K562 (cell line): ENCODE data around the gene B4GALNT4. TPM values are rescaled to one million over a fixed set of nuclear protein-coding genes. Genes with fewer than 3 reads are reported as not detected.

ENCODE experiments used
- ARID1B ChIP-seq: fragments of 450-650 bp; IDR thresholded peaks from 2 replicates; pipeline ENCODE4 v1.6.1; 2016; ENCODE audit warnings: antibody characterized with exemption, mild to moderate bottlenecking, inconsistent platforms
- CBX5 ChIP-seq: IDR thresholded peaks from 2 replicates; pipeline ENCODE4 v1.6.1; 2014; ENCODE audit warnings: low read depth, borderline replicate concordance
- CCAR2 ChIP-seq: fragments of 200-400 bp; formaldehyde crosslinking; IDR thresholded peaks from 2 replicates; pipeline ENCODE4 v1.6.1; 2017; ENCODE audit warnings: mild to moderate bottlenecking, low read depth, low read length
- CREBBP ChIP-seq: IDR thresholded peaks from one replicate; pipeline ENCODE4 v1.6.1; 2012; ENCODE audit warnings: low read depth, mild to moderate bottlenecking, control low read depth, inconsistent platforms, low read length
- EGR1 ChIP-seq: fragments of 450-650 bp; conservative IDR thresholded peaks from 2 replicates; pipeline ENCODE4 v1.6.1; 2017; ENCODE audit warnings: mild to moderate bottlenecking
- GATAD2B ChIP-seq: fragments of 450-650 bp; IDR thresholded peaks from 2 replicates; pipeline ENCODE4 v1.6.1; 2017; ENCODE audit warnings: mild to moderate bottlenecking, borderline replicate concordance
- HSF4 ChIP-seq: fragments of 250-450 bp; sonication (Bioruptor Pico); IDR thresholded peaks from 2 replicates; pipeline ENCODE4 v2.1.2; 2022; ENCODE audit warnings: mild to moderate bottlenecking, moderate library complexity, borderline replicate concordance
- KDM5B ChIP-seq: fragments of 200-600 bp; sonication (generic); IDR thresholded peaks from 2 replicates; pipeline ENCODE4 v1.6.1; 2012; ENCODE audit warnings: low read depth, mild to moderate bottlenecking, moderate library complexity, low read length, control low read depth, inconsistent platforms; ENCODE audit not compliant: insufficient replicate concordance
- MYC ChIP-seq, 2 experiments: fragments of 250-450 bp in 1 of 2; sonication (Bioruptor Pico) in 1 of 2; IDR thresholded peaks; 2 replicates each; pipeline versions ENCODE4 v1.5.1 to v1.6.1; 2012 to 2021; ENCODE audit warnings: low read depth in 2 of 2, borderline replicate concordance in 1 of 2, improper control_type of control experiment in 1 of 2, low read length in 1 of 2, mild to moderate bottlenecking in 1 of 2, moderate library complexity in 1 of 2
- NR2C1 ChIP-seq, 2 experiments: fragments of 450-650 bp; IDR thresholded peaks; 2 replicates each; pipeline ENCODE4 v1.6.1; 2017; ENCODE audit warnings: mild to moderate bottlenecking in 2 of 2, antibody characterized with exemption in 1 of 2, inconsistent platforms in 1 of 2, missing compliant biosample characterization in 1 of 2, missing genetic modification characterization in 1 of 2
- NR2F6 ChIP-seq: fragments of 450-650 bp; formaldehyde crosslinking; IDR thresholded peaks from 2 replicates; pipeline ENCODE4 v1.4.0; 2020; ENCODE audit warnings: mild to moderate bottlenecking
- RNF2 ChIP-seq: sonication (generic); IDR thresholded peaks from 2 replicates; pipeline ENCODE4 v1.6.1; 2016
- U2AF1 ChIP-seq: fragments of 200-400 bp; formaldehyde crosslinking; optimal IDR thresholded peaks from 2 replicates; pipeline ENCODE3; 2017; ENCODE audit warnings: mild to moderate bottlenecking, low read depth, low read length, moderate library complexity
- YY1 ChIP-seq, 3 experiments: IDR thresholded peaks; 2 replicates each; pipeline ENCODE4 v1.6.1; 2011; ENCODE audit warnings: low read length in 2 of 3, mild to moderate bottlenecking in 2 of 3, moderate library complexity in 2 of 3, borderline replicate concordance in 1 of 3, control low read depth in 1 of 3, low read depth in 1 of 3; ENCODE audit not compliant: insufficient read depth in 3 of 3, insufficient replicate concordance in 2 of 3, control insufficient read depth in 1 of 3, insufficient read length in 1 of 3; ENCODE audit errors: extremely low read depth in 1 of 3
- ZKSCAN3 ChIP-seq: fragments of 250-450 bp; sonication (Bioruptor Pico); IDR thresholded peaks from 2 replicates; pipeline ENCODE4 v1.4.0; 2020
- ZNF830 ChIP-seq: fragments of 250-450 bp; sonication (Bioruptor Pico); IDR thresholded peaks from 2 replicates; pipeline ENCODE4 v1.5.0; 2021; ENCODE audit warnings: mild to moderate bottlenecking
- polyA plus RNA-seq, 8 experiments: library from polyadenylated mRNA; depleted of rRNA in 4 of 8; stranded (reverse) in 5 of 8; unstranded in 3 of 8; fragments of >200 nt; fragmentation: Nextera tagmentation in 2 of 8; fragmentation: Illumina TruSeq in 1 of 8; extraction: Ambion mirVana in 2 of 8; extraction: Trizol in 1 of 8; gene quantifications; 2 replicates each; pipeline versions ENCODE4 v1.2.1 to v1.2.3, GENCODE V29; 2011 to 2014; ENCODE audit warnings: inconsistent platforms in 1 of 8, missing spikeins in 1 of 8
- total RNA-seq, 7 experiments: library from RNA; depleted of rRNA in 6 of 7; stranded (reverse); fragments of >200 nt in 6 of 7; fragmentation: Illumina TruSeq in 2 of 7; extraction: Trizol in 2 of 7; gene quantifications; 2 replicates each; pipeline versions ENCODE4 v1.2.1 to v1.2.3, GENCODE V29; 2011 to 2021; ENCODE audit warnings: low replicate concordance in 1 of 7
- TF ChIP-seq, protein P1 (sequence below): fragments of 450-650 bp; IDR thresholded peaks from 2 replicates; pipeline ENCODE4 v1.6.1; 2017; ENCODE audit warnings: antibody characterized with exemption
- TF ChIP-seq, protein P2 (sequence below): fragments of 450-650 bp; conservative IDR thresholded peaks from 2 replicates; pipeline ENCODE4 v1.6.1; 2016; ENCODE audit warnings: missing genetic modification characterization, low read depth, mild to moderate bottlenecking, missing compliant biosample characterization, moderate library complexity
- TF ChIP-seq, protein P3 (sequence below): fragments of 250-450 bp; sonication (Bioruptor Pico); IDR thresholded peaks from 2 replicates; pipeline ENCODE4 v1.8.0; 2022; ENCODE audit warnings: inconsistent platforms
- TF ChIP-seq, protein P4 (sequence below): conservative IDR thresholded peaks from 2 replicates; pipeline ENCODE4 v1.6.1; 2011; ENCODE audit warnings: low read depth, mild to moderate bottlenecking, low read length; ENCODE audit not compliant: control insufficient read depth

The B4GALNT4 gene
- total and polyA plus RNA-seq, 9 of the 15 experiments (the other 6 are each of a cell fraction or from before 2014, with no cell fraction given), result 0.20 to 37.1 (median 10.8) TPM; not detected in 1

DNA sequence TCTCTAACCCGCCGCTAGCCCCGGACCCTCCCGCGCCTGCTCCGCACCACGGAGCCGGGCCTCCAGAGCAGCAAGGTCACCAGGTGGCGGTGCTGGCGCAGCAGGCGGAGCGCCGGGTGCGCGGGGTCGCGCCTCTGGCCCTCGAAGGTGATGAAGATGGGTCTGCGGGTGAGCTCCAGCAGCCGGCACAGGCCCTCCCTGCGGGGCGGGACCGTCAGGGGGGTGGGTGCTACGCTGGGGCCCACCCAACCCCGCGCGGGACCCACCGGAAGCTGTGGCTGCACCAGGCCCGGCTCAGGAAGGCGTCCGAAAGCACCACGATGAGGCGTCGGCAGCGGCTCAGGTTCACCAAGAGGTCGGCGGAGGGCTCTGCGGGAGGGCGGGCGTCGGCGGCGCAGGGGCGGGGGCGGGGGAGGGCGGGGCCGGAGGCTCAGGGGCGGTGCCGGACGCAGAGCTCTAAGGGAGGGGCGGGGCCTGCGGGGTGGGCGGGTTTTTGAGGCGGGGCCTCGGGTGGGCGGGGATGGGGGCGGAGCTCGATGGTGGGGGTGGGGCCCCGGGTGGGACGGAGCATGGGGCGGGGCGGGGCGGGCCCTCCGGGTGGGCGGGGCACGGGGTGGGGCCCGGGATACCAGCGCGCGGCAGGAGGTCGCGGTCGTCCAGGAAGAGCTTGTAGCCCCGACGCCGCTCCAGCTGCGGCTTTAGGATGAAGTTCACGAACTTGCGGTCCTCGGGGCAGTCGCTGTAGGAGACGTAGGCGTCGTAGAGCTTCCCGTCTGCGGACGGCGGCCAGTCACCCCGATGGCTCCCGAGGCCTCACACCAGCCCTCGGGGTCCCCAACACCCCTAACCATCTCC is 37.7 kb downstream of the B4GALNT4 start (continued):
- TF ChIP-seq KDM5B, result peak; percentile 50
- TF ChIP-seq, protein P1, sequence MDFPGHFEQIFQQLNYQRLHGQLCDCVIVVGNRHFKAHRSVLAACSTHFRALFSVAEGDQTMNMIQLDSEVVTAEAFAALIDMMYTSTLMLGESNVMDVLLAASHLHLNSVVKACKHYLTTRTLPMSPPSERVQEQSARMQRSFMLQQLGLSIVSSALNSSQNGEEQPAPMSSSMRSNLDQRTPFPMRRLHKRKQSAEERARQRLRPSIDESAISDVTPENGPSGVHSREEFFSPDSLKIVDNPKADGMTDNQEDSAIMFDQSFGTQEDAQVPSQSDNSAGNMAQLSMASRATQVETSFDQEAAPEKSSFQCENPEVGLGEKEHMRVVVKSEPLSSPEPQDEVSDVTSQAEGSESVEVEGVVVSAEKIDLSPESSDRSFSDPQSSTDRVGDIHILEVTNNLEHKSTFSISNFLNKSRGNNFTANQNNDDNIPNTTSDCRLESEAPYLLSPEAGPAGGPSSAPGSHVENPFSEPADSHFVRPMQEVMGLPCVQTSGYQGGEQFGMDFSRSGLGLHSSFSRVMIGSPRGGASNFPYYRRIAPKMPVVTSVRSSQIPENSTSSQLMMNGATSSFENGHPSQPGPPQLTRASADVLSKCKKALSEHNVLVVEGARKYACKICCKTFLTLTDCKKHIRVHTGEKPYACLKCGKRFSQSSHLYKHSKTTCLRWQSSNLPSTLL, result no peak
- TF ChIP-seq CBX5, result no peak; the same call in 1 of the 2 replicates
- TF ChIP-seq HSF4 (CRISPR knock-in tag), result no peak
- peak; percentile 74 for TF ChIP-seq RNF2
- no peak for TF ChIP-seq MYC (IDR thresholded peaks at IDR 0.05; ENCODE audit: low read depth, low read length)
- no peak for TF ChIP-seq MYC (CRISPR knock-in tag; IDR thresholded peaks at IDR 0.05; ENCODE audit: borderline replicate concordance, low read depth)
- TF ChIP-seq NR2C1 (IDR thresholded peaks at IDR 0.05), result peak; percentile 80
- TF ChIP-seq NR2C1 (tag; IDR thresholded peaks at IDR 0.05), result peak; percentile 77
- TF ChIP-seq, protein P2, sequence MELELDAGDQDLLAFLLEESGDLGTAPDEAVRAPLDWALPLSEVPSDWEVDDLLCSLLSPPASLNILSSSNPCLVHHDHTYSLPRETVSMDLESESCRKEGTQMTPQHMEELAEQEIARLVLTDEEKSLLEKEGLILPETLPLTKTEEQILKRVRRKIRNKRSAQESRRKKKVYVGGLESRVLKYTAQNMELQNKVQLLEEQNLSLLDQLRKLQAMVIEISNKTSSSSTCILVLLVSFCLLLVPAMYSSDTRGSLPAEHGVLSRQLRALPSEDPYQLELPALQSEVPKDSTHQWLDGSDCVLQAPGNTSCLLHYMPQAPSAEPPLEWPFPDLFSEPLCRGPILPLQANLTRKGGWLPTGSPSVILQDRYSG (tag), result no peak
- peak; percentile 62 for TF ChIP-seq EGR1
- peak; percentile 36; the same call in 1 of the 2 replicates for TF ChIP-seq ARID1B
- TF ChIP-seq ZNF830 (CRISPR knock-in tag), result no peak
- TF ChIP-seq ZKSCAN3 (CRISPR knock-in tag), result no peak
- peak in 2 of 3 experiments; percentile 34 to 43 for TF ChIP-seq YY1 (IDR thresholded peaks at IDR 0.05; ENCODE audit: borderline replicate concordance in 1 of 3, control insufficient read depth in 1 of 3, extremely low read depth in 1 of 3, insufficient read depth in 3 of 3, insufficient read length in 1 of 3, insufficient replicate concordance in 2 of 3, low read depth in 1 of 3, low read length in 2 of 3)
- TF ChIP-seq, protein P3, sequence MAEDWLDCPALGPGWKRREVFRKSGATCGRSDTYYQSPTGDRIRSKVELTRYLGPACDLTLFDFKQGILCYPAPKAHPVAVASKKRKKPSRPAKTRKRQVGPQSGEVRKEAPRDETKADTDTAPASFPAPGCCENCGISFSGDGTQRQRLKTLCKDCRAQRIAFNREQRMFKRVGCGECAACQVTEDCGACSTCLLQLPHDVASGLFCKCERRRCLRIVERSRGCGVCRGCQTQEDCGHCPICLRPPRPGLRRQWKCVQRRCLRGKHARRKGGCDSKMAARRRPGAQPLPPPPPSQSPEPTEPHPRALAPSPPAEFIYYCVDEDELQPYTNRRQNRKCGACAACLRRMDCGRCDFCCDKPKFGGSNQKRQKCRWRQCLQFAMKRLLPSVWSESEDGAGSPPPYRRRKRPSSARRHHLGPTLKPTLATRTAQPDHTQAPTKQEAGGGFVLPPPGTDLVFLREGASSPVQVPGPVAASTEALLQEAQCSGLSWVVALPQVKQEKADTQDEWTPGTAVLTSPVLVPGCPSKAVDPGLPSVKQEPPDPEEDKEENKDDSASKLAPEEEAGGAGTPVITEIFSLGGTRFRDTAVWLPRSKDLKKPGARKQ, result no peak
- TF ChIP-seq CREBBP, result no peak
- TF ChIP-seq GATAD2B, result no peak
- TF ChIP-seq, protein P4, sequence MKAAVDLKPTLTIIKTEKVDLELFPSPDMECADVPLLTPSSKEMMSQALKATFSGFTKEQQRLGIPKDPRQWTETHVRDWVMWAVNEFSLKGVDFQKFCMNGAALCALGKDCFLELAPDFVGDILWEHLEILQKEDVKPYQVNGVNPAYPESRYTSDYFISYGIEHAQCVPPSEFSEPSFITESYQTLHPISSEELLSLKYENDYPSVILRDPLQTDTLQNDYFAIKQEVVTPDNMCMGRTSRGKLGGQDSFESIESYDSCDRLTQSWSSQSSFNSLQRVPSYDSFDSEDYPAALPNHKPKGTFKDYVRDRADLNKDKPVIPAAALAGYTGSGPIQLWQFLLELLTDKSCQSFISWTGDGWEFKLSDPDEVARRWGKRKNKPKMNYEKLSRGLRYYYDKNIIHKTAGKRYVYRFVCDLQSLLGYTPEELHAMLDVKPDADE, result peak; percentile 11; the same call in 1 of the 2 replicates
- no peak for TF ChIP-seq CCAR2
- peak; percentile 95 for TF ChIP-seq U2AF1
- TF ChIP-seq NR2F6 (CRISPR knock-in tag), result no peak
